GM12878 (cell line): ENCODE measurements around the gene ADA. TPM values are rescaled to one million over a fixed set of nuclear protein-coding genes. Genes with fewer than 3 reads are reported as not detected.
A peak's percentile ranks its signal among the peaks of the same experiment; 100 is the strongest.

Experiments
- ATF7 ChIP-seq: fragments of 450-650 bp; IDR thresholded peaks from 2 replicates; pipeline ENCODE4 v1.6.1; 2016; ENCODE audit warnings: low read depth, mild to moderate bottlenecking
- GABPA ChIP-seq: IDR thresholded peaks from 2 replicates; pipeline ENCODE4 v1.6.1; 2014; ENCODE audit warnings: antibody characterized with exemption, low read depth, mild to moderate bottlenecking, inconsistent platforms
- KAT2A ChIP-seq: conservative IDR thresholded peaks from 2 replicates; pipeline ENCODE4 v1.6.1; 2011; ENCODE audit warnings: low read depth, low read length; ENCODE audit not compliant: control insufficient read depth
- NFIC ChIP-seq: IDR thresholded peaks from 2 replicates; pipeline ENCODE4 v1.6.1; 2012; ENCODE audit warnings: low read depth, mild to moderate bottlenecking, inconsistent platforms, low read length, moderate library complexity
- NR2C1 ChIP-seq: fragments of 450-650 bp; IDR thresholded peaks from 2 replicates; pipeline ENCODE4 v1.6.1; 2017; ENCODE audit warnings: antibody characterized with exemption, mild to moderate bottlenecking, moderate library complexity
- PAX5 ChIP-seq: IDR thresholded peaks from 2 replicates; pipeline ENCODE4 v1.6.1; 2011; ENCODE audit warnings: low read depth, low read length, borderline replicate concordance
- POLR2A ChIP-seq: IDR thresholded peaks from 2 replicates; pipeline ENCODE4 v1.6.1; 2011; ENCODE audit warnings: low read depth, mild to moderate bottlenecking, low read length
- RFX5 ChIP-seq: IDR thresholded peaks from 2 replicates; pipeline ENCODE4 v1.6.1; 2011; ENCODE audit warnings: low read depth, low read length, improper control_type of control experiment
- SMAD5 ChIP-seq: IDR thresholded peaks from 2 replicates; pipeline ENCODE4 v1.6.1; 2016; ENCODE audit warnings: antibody characterized with exemption, low read depth
- STAT1 ChIP-seq: fragments of 450-650 bp; conservative IDR thresholded peaks from 2 replicates; pipeline ENCODE4 v1.6.1; 2014; ENCODE audit warnings: antibody characterized with exemption, mild to moderate bottlenecking
- TAF1 ChIP-seq: IDR thresholded peaks from 2 replicates; pipeline ENCODE4 v1.6.1; 2011; ENCODE audit warnings: mild to moderate bottlenecking, low read depth, low read length, borderline replicate concordance
- ZNF384 ChIP-seq: IDR thresholded peaks from 2 replicates; pipeline ENCODE4 v1.6.1; 2012; ENCODE audit warnings: low read depth, mild to moderate bottlenecking, low read length, improper control_type of control experiment, borderline replicate concordance
- polyA plus RNA-seq, 11 experiments: library from polyadenylated mRNA; depleted of rRNA in 4 of 11; unstranded in 6 of 11; stranded (reverse) in 5 of 11; fragments of >200 nt; fragmentation: Nextera tagmentation in 4 of 11; fragmentation: Illumina TruSeq in 1 of 11; extraction: Ambion mirVana in 4 of 11; extraction: Trizol in 1 of 11; gene quantifications; 1 replicate in 1 of 11; 2 replicates in 10 of 11; pipeline versions ENCODE4 v1.2.1 to v1.2.3, GENCODE V29; 2011 to 2016; ENCODE audit warnings: inconsistent platforms in 2 of 11, missing spikeins in 2 of 11, low read depth in 1 of 11
- total RNA-seq, 4 experiments: library from RNA; depleted of rRNA in 3 of 4; stranded (reverse); fragments of >200 nt in 3 of 4; fragmentation: Illumina TruSeq in 1 of 4; extraction: Trizol in 1 of 4; gene quantifications; 2 replicates each; pipeline versions ENCODE4 v1.2.1 to v1.2.3, GENCODE V29; 2013 to 2021
- TF ChIP-seq, protein P1 (sequence below): fragments of 450-650 bp; IDR thresholded peaks from 2 replicates; pipeline ENCODE4 v1.6.1; 2017; ENCODE audit warnings: mild to moderate bottlenecking, low read depth, inconsistent platforms; ENCODE audit not compliant: poor library complexity, severe bottlenecking
- TF ChIP-seq, protein P2 (sequence below): fragments of 450-650 bp; IDR thresholded peaks from 2 replicates; pipeline ENCODE4 v1.6.1; 2017; ENCODE audit warnings: borderline replicate concordance
- TF ChIP-seq, protein P3 (sequence below): IDR thresholded peaks from 2 replicates; pipeline ENCODE4 v1.6.1; 2012; ENCODE audit warnings: low read depth, low read length, improper control_type of control experiment
- TF ChIP-seq, protein P4 (sequence below): IDR thresholded peaks from 2 replicates; pipeline ENCODE4 v1.6.1; 2012; ENCODE audit warnings: mild to moderate bottlenecking, low read depth, low read length

The ADA gene
- total and polyA plus RNA-seq, 10 of the 15 experiments (the other 5 are each of a cell fraction or from before 2014, with no cell fraction given) = 40.9 to 217 (median 90.8) TPM

DNA sequence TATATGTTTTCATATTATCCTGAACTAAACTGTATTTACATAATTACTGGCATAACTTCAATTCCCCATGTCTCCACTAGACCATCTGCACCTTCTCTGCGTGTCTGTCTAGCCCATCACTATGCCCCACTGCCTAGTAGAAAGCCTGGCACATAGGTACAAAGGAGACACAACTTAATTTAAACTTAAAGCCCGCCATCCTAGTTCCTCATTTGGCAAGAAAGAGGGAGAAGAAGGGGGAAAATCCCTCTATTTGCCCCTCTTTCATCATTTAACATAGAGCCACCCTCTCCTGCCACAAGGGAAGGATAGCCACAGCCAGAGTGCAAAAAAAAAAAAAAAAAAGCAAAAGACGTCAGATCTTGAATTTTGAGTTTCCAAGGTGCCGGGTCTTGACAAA, 67.3 kb downstream of the ADA start (continued):
- no peak for TF ChIP-seq SMAD5
- TF ChIP-seq NR2C1 = no peak
- TF ChIP-seq, protein P1, sequence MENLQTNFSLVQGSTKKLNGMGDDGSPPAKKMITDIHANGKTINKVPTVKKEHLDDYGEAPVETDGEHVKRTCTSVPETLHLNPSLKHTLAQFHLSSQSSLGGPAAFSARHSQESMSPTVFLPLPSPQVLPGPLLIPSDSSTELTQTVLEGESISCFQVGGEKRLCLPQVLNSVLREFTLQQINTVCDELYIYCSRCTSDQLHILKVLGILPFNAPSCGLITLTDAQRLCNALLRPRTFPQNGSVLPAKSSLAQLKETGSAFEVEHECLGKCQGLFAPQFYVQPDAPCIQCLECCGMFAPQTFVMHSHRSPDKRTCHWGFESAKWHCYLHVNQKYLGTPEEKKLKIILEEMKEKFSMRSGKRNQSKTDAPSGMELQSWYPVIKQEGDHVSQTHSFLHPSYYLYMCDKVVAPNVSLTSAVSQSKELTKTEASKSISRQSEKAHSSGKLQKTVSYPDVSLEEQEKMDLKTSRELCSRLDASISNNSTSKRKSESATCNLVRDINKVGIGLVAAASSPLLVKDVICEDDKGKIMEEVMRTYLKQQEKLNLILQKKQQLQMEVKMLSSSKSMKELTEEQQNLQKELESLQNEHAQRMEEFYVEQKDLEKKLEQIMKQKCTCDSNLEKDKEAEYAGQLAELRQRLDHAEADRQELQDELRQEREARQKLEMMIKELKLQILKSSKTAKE = peak; percentile 21
- TF ChIP-seq GABPA = no peak
- TF ChIP-seq, protein P2, sequence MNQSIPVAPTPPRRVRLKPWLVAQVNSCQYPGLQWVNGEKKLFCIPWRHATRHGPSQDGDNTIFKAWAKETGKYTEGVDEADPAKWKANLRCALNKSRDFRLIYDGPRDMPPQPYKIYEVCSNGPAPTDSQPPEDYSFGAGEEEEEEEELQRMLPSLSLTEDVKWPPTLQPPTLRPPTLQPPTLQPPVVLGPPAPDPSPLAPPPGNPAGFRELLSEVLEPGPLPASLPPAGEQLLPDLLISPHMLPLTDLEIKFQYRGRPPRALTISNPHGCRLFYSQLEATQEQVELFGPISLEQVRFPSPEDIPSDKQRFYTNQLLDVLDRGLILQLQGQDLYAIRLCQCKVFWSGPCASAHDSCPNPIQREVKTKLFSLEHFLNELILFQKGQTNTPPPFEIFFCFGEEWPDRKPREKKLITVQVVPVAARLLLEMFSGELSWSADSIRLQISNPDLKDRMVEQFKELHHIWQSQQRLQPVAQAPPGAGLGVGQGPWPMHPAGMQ = no peak
- TF ChIP-seq, protein P3, sequence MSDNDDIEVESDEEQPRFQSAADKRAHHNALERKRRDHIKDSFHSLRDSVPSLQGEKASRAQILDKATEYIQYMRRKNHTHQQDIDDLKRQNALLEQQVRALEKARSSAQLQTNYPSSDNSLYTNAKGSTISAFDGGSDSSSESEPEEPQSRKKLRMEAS = no peak
- TF ChIP-seq, protein P4, sequence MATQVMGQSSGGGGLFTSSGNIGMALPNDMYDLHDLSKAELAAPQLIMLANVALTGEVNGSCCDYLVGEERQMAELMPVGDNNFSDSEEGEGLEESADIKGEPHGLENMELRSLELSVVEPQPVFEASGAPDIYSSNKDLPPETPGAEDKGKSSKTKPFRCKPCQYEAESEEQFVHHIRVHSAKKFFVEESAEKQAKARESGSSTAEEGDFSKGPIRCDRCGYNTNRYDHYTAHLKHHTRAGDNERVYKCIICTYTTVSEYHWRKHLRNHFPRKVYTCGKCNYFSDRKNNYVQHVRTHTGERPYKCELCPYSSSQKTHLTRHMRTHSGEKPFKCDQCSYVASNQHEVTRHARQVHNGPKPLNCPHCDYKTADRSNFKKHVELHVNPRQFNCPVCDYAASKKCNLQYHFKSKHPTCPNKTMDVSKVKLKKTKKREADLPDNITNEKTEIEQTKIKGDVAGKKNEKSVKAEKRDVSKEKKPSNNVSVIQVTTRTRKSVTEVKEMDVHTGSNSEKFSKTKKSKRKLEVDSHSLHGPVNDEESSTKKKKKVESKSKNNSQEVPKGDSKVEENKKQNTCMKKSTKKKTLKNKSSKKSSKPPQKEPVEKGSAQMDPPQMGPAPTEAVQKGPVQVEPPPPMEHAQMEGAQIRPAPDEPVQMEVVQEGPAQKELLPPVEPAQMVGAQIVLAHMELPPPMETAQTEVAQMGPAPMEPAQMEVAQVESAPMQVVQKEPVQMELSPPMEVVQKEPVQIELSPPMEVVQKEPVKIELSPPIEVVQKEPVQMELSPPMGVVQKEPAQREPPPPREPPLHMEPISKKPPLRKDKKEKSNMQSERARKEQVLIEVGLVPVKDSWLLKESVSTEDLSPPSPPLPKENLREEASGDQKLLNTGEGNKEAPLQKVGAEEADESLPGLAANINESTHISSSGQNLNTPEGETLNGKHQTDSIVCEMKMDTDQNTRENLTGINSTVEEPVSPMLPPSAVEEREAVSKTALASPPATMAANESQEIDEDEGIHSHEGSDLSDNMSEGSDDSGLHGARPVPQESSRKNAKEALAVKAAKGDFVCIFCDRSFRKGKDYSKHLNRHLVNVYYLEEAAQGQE = no peak
- TF ChIP-seq NFIC = no peak
- no peak; the same call in 1 of the 2 replicates for TF ChIP-seq ATF7
- TF ChIP-seq RFX5 = no peak
- TF ChIP-seq KAT2A = no peak
- TF ChIP-seq POLR2A = no peak
- TF ChIP-seq ZNF384 = peak; percentile 80; the same call in 1 of the 2 replicates
- TF ChIP-seq STAT1 = no peak
- no peak for TF ChIP-seq PAX5
- TF ChIP-seq TAF1 = no peak
